GM18502 (cell line): Measurements from ENCODE around the gene JAK3.

Experiments
- ATAC-seq: cut with Tn5 transposase; IDR thresholded peaks from one replicate; pipeline ENCODE4 v1.9.1; 2021; ENCODE audit warnings: mild to moderate bottlenecking; ENCODE audit not compliant: unreplicated experiment, poor library complexity

The JAK3 gene

DNA sequence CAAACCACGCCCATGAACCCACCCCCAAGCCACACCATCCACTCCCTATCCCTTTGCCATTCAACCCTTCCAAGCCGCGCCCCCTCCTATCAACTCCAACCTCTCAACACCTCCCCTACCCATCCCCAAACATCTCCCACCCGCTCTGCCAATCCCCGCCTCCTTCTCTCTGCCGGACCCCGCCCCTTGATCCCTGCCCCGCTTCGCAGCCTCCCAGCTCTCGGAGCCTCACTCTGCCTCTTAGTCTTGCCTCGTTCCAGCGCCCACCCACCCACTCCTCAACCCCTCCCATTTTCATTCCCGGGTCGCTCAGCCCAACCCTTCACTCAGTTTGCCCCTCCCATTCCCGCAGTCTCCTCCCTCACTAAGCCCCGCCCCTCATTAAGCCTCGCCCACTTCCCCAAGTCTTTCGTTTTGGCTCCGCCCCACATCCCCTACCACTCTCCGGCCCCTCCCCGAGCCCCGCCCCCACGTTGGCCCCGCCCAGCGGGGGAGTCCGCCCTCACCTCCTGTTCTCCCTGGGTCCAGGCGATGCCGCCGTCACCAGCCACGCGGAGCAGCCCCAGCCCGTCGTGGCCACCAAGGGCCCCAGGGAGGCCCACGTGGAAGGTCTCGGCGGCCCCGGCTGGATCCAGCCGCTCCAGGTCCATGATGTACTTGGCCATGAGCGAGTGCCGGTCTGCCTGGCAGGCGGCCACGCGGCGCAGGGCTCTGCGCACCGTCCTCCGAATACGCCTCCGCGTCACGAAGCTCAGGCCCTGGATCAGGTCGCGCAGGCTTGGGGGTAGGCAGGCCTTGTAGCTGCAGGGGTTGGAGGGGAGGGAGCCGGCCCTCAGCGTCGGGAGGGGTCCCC, 5.7 kb downstream of the JAK3 start:
- ATAC-seq: no peak

DNA sequence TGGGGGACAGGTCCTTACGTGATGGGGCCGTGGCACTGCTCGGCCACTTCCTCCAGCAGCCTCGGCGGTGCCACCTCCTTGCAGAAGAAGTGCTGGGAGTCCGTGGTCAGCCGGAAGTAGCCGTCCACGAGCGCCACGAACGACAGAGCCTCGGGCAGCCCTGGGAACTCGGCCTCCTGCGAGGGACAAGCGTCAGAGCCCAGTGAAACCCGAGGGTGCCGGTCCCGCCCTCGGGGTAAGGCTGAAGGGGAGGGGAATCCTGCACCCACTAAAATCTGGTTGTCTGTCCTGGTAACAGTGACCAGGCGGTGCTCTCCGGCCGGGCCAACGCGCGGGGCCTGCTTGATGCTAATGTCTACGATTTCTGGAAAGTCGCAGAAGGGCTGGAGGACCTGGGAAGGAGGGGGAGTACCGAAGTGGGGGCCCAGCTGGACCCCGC, 6.4 kb downstream of the JAK3 start:
- ATAC-seq: no peak

DNA sequence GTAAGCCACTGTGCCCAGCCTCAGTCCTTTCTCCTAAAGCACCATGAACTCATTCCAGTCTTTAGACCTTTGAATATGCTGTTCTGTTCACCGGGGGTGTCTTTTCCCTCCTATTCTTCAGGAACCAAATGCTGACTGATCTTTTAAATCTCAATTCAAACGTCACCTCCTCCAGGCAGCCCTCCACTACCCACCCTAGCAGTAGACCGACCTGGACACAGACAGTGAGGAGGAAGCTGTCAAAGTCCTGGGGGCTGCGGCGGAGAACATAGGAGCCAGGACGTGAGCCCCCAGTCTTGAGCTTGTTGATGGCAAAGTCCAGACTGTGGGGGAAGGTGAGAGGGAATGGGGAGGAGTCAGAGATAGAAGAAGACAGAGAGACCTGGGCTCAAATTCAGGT, 7.8 kb downstream of the JAK3 start:
- no peak for ATAC-seq

DNA sequence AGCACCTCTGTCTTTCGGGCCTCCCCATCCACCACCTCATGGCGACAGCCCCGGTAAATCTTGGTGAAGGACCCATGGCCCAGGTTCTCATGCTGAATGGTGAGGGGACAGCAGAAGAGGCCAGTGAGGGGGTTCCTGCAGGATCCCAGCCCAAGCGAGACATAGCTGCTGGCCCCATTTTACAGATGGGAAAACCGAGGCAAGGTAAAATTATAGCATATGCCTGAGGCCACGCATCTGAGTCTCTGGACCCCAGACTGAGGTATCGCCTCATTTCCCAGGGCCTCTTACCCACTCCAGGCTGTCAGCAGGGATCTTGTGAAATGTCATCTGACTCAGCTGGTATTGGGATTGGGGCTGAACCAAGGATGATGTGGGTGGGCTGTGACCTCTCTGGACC, 9.8 kb downstream of the JAK3 start:
- ATAC-seq: no peak

DNA sequence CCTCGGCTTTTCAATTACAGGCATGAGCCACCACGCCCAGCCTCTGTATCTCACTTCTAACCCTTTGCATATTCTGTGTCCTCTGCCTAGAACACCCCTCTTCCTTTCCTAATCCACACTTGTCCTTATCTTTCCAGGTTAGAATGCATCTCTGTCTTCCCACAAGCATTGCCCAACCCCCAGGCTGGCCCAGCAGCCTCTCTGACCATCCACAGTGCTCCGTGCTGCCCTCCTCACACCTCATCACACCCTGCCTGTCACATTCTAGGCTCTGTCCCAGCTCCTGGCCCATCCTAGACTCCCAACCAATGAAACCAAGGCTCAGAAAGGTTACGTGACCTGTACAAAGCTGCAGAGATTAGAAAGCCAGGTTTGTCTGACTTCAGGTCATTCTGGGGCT, 11.3 kb downstream of the JAK3 start:
- ATAC-seq: no peak

DNA sequence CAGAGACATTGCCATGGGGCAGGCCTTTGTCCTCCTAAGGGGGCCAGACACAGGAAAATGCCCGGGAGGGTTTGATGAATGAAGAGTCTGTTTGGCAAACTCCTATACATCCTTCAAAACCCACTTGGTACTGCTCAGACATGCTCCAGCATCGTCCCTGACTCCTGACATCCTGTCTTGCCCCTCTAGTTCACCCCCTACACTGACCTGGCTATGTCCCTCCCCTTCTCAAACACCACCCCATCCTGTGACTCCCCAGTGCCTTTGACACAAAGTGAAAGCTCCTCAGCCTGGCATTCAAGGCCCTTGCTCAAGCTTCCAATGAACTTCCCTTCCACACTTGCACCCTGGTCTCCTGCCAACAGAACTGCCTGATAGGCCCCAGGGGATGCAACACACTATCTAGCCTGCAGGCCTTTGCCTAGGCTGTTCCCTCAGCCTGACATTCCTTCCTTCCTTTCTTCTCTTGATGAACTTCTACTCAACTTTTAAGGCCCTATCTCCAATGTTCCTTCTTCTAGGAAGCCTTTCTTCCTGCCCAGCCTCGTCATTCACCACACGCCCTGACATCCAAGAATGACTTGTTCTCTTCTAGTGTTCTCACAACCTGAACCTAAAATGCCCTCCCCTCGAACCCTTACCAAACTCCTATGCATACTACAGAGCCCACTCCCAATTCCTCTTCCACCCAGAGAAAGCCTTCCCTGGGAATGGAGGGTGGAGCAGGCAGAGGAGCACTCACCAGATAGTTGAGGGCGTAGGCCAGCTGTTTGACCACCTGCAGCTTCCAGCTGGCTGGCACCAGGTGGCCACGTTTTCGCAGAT, 12.4 kb downstream of the JAK3 start:
- ATAC-seq: no peak

DNA sequence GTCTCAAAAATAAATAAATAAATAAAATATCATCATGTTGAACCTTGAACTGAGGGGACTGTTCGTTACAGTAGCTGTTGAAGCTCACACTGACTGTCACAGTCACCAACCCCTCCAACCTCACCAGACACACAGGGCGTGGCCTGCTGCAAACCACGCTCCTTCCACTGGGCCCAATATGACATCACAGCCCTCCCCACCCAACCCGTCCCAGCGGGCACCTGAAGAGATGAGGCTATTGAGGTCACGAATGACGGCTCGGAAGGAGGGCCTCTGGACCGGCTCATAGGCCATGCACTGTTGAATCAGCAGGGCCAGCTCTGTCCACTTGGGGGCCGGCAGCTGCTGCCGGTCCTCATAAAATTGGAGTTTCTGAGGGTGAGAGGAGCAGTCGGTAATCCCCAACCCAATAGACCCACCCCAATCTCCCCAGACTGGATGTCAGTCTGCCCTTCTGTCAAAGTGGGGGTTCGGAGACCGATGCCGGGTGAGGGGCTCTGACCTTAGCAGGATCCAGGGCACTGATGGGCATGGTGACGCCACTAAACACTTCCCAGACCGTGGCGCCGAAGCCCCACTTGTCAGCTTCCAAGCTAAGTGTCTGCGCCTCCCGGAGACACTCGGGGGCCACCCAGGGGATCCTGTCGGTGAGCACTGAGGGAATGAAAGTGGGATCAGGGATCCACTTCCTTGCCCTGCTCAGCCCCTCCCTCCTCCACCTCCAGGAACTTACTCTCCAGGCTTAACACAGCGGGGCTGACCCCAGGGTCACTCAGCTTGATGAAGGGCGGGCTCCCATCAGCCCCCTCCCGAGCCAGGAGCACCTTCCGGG, 13.2 kb downstream of the JAK3 start:
- no peak for ATAC-seq

DNA sequence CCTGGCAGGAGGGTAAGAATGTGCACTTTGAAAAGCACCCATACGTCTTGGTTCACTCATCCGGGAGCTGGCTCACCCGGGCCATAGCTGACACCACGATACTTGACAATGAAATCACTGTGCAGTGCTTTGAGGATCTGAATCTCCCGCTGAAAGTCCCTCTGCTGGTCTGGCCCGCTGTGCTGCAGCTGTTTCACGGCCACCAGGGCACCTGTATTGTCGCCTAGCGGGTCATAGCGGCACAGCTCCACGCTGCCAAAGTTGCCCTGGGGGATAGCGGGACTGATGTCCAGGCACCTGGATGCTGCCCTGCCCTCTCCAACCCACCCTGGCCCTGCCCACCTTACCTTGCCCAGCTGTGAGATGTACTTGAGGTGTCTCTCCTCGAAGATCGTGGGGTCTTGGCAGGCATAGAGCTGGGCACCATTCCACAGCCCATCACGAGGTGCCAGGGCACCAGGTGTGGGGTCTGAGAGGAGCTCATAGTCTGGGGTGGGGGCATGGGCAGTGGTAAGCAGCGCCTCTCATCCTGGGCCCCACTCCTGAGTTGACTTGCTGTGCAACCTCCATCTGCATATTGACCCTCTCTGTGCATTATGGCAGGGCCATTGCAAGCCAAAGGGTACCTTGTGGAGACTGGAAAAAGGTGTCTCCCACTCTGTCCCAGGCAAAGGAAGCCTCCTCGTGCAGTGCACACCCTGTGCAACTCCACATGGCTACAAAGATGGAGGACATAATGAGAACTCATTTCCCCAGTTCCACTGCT, 15.2 kb downstream of the JAK3 start:
- no peak for ATAC-seq

DNA sequence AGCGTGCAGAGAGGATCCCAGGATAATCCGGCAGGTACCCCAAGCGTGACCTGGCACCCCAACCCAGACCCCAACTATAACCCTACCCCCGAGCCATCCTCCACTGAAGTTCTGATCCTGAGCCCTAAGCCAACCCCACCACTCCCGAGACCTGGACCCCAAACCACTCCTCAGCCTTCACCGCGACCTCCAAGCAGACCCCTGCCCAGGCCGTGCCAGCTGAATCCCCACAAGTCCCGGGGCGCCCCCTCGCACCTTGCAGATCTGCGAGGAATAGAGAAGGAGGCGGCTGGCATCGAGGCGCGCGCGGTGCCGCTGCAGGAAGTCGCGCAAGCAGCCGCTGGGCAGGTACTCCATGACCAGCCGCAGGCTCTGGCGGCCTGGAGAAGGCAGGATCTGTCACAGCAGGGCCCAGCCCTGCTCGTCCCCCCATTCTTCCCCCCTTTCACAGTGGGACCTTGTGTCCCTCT, 16.3 kb downstream of the JAK3 start:
- ATAC-seq: no peak

DNA sequence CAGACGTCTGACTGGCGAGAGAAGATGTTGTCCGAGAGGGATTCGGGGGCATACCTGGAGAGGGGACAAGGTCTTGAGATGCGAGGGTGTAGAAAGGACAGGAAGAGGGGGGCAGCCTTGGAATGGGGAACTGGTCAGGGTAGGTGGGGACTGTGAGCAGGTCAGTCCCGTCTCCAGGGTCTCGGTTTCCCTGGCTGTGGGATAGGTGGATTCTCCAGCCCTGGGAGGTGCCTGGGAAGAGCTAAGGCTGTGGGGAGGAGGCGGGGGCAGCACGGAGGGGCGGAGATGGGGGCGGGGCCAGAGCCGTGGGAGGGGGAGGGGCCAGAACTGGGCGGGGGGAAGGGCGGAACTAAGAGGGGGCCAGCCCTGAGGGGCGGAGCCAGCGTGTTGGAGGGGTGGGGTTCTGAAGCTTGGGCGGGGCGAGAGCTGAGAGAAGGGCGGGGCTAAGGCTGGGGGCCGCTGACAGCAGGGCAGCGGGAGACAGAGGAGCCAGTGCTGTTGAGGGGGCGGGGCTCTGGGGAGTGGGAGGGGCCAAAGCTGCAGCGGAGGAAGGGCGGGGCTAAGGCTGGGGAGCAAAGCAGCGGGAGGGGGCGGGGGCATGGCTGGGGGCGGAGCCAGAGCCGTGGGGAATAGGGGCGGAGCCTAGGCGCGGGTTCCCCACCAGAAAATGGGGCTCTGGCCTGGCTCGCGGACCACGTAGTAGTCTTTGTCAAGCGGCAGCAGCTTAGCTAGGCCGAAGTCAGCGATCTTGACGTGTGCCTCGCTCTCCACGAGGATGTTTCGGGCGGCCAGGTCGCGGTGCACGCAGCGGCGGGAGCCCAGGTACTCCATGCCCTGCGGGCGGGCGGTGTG, 17.0 kb downstream of the JAK3 start:
- no peak for ATAC-seq

DNA sequence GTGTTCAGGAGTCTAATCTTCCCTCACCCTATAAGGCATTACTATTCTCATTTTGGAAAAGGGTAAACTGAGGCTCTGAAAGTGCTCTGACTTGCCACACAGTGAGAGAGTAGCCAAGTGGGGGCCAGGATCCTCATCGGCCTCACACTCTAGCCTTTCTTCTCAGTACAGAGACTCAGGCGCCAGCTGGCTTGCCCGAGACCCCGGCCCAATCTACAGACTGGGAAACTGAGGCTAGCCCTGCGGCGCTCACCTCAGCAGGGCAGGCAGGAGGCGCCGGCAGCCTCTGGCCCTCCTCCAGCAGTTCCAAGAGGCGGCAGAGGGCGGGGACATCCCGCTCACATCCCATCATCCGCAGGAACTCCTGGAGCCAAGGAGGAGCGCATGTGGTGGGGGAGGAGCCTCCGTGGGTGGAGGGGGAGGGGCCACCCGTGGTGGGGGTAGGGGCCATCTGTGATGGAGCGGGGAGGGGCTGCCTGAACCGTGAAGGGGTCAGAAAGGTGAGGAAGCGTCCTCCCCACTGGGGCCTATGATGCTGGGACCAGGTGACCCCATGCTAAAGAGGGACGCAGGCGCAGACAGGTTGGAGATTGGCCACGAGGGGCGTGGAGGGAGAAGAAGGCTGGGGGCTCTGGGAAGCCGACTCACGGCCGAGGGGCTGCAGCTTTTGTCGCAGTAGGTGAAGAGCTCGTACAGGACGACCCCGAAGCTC, 17.8 kb downstream of the JAK3 start:
- ATAC-seq: no peak

DNA sequence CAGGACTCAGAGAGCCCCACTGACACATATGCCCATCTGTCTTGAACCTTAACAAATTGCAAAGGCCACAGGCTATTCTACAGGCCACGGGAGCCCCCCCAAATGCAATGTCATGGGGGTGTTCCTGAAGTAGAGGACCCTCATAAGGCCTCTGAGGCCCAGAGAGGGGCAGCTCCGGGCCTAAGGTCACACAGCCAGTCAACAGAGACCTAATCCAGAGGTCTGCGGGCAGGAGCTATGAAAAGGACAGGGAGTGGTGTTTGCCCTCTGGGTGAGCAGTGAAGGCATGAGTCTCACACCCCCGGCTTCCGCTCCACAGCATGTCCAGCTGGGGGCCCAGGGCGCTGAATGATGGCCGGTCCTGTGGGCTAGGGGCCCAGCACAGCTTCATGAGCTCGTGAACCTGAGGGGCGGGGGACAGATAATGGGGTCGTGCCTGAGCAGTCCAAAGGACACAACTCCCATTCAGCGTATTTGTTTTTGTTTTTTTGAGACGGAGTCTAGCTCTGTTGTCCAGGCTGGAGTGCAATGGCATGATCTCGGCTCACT, 21.2 kb downstream of the JAK3 start:
- no peak for ATAC-seq

DNA sequence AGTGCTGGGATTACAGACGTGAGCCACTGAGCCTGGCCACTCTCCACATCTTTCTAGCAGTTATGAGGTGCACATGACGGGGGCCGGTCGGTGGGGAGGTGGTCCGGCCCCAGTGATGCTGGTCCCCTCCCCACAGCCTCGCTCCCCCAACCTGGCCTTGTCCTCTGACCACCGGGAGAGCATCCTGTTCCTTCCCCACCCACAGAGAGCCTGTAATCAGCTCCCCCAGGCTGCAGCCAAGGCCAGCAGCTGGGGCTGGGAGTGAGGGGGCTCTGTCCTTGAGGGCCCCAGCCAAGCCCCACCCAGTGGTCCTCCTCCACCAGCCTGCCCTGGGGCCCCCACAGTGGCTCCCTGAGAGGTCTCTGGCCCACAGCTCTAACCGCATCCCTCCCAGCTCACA, 23.4 kb downstream of the JAK3 start:
- no peak for ATAC-seq

DNA sequence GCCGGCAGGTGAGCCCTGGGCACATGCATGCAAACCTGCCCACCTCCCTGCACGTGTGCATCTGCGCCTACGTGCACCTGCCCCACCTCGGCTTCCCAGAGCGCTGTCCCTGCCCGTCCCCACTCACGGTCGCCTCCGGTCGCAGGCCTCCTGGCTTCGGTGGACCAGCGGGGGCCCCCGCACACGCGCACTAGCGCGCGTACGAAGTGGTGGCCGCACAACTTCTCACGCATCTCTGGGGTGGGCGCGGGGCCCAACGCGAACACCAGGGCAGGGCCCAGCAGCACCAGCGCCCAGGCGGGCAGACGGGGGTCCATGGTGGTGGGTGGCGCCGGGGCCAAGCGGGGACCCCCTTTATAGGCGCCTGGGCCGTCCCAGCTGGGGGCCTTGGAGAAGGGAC, 26.6 kb downstream of the JAK3 start, which contains the start of gene INSL3:
Gene INSL3, minus strand, starts transcription at position 330 of the 400 bp plus-strand sequence. Its CDS starts 13 bp downstream, at position 317.
- ATAC-seq: no peak

DNA sequence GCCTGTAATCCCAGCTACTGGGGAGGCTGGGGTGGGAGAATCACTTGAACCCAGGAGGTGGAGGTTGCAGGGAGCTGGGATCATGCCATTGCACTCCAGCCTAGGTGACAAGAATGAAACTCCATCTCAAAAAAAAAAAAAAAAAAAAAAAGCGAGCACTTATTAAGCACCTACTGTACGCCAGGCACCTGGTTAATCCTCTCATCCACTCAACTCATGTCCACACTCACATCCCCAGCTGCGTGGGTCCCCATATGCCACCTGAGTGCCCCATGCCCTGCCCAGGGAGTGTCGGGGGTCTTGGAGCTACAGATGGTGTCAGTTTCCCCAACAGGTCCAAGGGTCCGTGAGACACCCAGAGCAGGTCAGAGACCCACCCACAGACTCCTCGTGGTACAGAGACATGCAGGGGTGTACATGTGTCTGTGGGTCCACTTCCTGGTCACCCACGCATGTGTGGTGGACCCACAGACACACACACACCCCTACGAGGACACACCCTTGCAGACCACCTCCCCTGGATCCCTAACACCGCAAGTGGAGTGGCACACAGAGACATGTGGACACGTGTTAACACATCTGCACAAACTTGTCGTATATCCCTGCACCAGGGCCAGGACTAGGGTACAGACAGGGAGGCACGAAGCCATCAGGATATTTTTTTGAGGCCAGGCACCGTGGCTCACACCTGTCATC, 30.0 kb downstream of the JAK3 start:
- no peak for ATAC-seq

DNA sequence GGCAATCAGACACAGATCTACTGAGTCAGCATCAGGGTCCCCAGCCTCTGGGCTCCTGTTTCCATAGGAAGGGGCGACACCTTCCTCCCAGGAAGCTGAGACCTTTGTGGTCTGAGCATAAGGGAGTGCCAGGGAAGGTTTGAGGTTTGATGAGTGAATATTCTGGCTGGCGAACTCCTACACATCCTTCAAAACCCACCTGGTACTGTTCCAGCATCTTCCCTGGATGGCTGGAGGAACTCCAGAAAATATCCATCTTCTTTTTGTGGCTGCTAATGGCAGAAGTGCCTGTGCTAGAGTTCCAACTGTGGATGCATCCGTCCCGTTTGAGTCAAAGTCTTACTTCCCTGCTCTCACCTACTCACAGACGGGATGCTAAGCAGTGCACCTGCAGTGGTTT, 35.7 kb downstream of the JAK3 start:
- no peak for ATAC-seq

DNA sequence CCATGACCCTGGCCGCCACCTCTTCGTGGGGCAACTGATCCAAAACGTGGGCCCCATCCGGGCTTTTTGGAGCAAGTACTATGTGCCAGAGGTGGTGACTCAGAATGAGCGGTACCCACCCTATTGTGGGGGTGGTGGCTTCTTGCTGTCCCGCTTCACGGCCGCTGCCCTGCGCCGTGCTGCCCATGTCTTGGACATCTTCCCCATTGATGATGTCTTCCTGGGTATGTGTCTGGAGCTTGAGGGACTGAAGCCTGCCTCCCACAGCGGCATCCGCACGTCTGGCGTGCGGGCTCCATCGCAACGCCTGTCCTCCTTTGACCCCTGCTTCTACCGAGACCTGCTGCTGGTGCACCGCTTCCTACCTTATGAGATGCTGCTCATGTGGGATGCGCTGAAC, 36.1 kb downstream of the JAK3 start:
- ATAC-seq: no peak
